ENCODE data around the gene VSTM4.
A peak's percentile ranks its signal among the peaks of the same experiment; 100 is the strongest.

The VSTM4 gene

DNA sequence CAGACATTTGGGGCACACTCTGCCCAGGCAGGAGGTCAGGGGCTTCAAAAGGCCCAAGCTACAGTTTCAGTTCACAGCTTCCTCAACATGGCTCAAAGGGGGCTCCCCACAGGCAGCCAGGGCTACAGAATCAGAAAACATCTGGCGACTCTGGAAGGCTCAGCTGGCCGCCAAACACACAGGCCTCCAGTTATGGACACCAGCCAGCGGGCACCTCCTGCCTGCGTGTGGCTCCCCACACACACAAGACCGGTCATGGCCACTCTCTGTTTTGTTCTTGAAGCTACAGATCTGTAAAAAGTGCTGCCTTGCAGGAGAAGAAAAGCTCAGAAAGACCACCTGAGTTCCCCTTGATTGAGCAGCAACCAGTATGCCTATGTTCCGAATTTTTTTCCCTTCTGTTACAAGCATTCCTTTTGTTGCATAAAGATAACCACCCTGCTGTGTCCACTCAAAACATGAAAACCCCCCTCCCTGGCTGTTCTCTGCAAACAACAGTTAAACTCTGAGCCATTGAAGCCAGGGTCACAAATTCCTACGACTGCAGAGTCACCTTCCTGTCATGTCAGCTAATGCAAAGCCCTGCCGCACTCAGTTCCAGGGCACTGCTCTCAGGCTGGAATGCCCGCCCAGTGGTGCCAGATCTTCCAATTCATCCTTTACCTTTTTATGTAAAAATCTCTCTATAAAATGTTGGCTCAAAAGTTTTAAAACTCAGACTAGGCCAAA lies 33.6 kb downstream of the VSTM4 start:
- Histone ChIP-seq H3K27ac (no peak overlapping the region), H3K36me3 (no peaks in the 10 kb centered on the region), H3K9me3 (ENCODE audit: severe bottlenecking) (peaks cover 2% of the 10 kb centered on the region), H3K4me3 (ENCODE audit: low read depth, low read length) (no peak overlapping the region), H3K27me3 (ENCODE audit: insufficient read depth, low read depth, severe bottlenecking) (peaks cover 3% of the 10 kb centered on the region)
- TF ChIP-seq, protein P1, sequence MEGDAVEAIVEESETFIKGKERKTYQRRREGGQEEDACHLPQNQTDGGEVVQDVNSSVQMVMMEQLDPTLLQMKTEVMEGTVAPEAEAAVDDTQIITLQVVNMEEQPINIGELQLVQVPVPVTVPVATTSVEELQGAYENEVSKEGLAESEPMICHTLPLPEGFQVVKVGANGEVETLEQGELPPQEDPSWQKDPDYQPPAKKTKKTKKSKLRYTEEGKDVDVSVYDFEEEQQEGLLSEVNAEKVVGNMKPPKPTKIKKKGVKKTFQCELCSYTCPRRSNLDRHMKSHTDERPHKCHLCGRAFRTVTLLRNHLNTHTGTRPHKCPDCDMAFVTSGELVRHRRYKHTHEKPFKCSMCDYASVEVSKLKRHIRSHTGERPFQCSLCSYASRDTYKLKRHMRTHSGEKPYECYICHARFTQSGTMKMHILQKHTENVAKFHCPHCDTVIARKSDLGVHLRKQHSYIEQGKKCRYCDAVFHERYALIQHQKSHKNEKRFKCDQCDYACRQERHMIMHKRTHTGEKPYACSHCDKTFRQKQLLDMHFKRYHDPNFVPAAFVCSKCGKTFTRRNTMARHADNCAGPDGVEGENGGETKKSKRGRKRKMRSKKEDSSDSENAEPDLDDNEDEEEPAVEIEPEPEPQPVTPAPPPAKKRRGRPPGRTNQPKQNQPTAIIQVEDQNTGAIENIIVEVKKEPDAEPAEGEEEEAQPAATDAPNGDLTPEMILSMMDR (IDR thresholded peaks at IDR 0.05; ENCODE audit: low read depth, low read length): no peak
- no peak for DNase-seq

DNA sequence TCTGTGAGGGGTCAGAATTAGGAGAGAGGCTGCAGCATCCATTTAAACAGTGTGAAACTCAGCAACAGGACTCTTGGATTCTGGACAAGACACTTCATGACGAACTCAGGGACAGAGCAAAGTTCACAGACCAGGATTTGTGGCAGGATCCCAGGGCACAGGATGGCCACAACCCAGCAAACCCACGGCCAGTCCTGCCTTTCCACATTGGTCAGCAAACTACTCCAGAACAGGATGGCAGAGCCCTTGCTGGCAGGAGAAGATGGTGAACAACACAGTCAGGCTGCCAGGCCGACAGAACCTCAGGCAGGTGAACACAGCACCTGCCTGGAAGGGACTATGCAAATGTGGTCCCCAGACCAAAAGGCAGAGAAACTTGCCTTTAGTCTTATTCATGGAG lies 34.4 kb downstream of the VSTM4 start:
- H3K4me3 ChIP-seq (ENCODE audit: low read depth, low read length): no peak overlapping the region
- H3K27me3 ChIP-seq (ENCODE audit: insufficient read depth, low read depth, severe bottlenecking): peaks cover 7% of the 10 kb centered on the region
- H3K27ac ChIP-seq: no peak overlapping the region
- TF ChIP-seq, protein P1 (IDR thresholded peaks at IDR 0.05; ENCODE audit: low read depth, low read length): no peak
- no peaks in the 10 kb centered on the region for H3K36me3 ChIP-seq
- no peaks in the 10 kb centered on the region for H3K9me3 ChIP-seq (ENCODE audit: severe bottlenecking)
- no peak for DNase-seq

DNA sequence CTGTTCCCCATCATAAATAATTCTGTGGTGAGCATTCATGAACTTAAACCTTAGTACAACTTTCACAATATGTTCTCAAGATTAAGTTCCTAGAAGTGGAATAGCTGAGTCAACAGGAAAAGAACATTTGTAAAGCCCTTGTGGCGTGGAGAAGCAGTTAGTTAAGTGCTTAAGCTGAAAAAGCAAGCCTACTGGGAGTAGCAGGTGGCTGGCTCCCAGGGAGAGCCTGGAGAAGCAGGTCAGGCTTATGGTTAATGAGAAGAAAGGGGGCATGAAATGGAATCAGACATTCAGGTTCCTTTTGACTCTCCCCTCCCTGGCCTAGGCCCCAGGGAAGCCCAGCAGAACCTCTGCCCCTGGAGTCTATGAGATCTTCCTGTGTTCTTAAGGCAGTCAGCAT lies 35.3 kb downstream of the VSTM4 start:
- TF ChIP-seq, protein P1 (IDR thresholded peaks at IDR 0.05; ENCODE audit: low read depth, low read length): no peak
- H3K27me3 ChIP-seq (ENCODE audit: insufficient read depth, low read depth, severe bottlenecking): peaks cover 7% of the 10 kb centered on the region
- H3K4me3 ChIP-seq (ENCODE audit: low read depth, low read length): no peak overlapping the region
- no peaks in the 10 kb centered on the region for H3K9me3 ChIP-seq (ENCODE audit: severe bottlenecking)
- no peak overlapping the region for H3K27ac ChIP-seq
- H3K36me3 ChIP-seq: no peaks in the 10 kb centered on the region
- DNase-seq: peak; percentile 54

DNA sequence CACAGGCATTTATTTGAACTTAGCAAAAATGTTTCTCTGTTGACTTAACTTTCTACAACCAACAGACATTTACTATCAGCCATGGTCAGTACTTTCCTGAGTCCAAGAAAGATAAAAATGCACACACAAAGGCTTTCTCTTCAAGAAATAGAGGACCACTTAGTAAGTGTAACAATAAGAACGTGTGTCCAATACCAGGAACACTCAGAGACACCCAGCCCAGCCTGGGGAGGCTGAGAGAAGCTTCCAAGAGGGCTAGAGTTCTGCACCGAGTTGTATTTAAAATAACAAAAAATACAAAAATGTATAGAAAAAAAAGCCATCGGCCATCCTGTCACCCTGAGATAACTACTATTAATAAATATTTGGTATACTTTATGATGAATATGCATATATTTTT lies 35.8 kb downstream of the VSTM4 start:
- TF ChIP-seq, protein P1 (IDR thresholded peaks at IDR 0.05; ENCODE audit: low read depth, low read length): no peak
- Histone ChIP-seq H3K27me3 (ENCODE audit: insufficient read depth, low read depth, severe bottlenecking) (peaks cover 7% of the 10 kb centered on the region), H3K36me3 (no peaks in the 10 kb centered on the region), H3K27ac (no peak overlapping the region), H3K9me3 (ENCODE audit: severe bottlenecking) (no peaks in the 10 kb centered on the region), H3K4me3 (ENCODE audit: low read depth, low read length) (no peak overlapping the region)
- DNase-seq: no peak

DNA sequence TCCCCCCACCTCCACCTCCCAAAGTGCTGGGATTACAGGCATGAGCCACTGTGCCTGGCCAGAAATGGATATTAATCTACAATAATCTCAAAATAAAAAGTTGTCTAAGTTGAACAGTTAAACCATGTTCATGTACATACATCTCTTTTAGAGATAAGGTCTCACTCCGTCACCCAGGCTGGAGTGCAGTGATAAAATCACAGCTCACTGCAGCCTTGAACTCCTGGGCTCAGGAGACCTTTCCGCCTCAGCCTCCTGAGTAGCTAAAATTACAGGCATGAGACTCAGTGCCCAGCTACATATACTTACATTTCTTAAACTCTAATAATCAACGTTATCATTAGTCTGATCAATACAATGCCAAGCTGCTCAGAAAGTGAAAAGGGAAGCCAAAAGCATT lies 36.2 kb downstream of the VSTM4 start:
- Histone ChIP-seq H3K4me3 (ENCODE audit: low read depth, low read length) (no peak overlapping the region), H3K27ac (no peak overlapping the region), H3K27me3 (ENCODE audit: insufficient read depth, low read depth, severe bottlenecking) (peaks cover 7% of the 10 kb centered on the region), H3K9me3 (ENCODE audit: severe bottlenecking) (no peaks in the 10 kb centered on the region), H3K36me3 (no peaks in the 10 kb centered on the region)
- TF ChIP-seq, protein P1 (IDR thresholded peaks at IDR 0.05; ENCODE audit: low read depth, low read length): no peak
- no peak for DNase-seq

DNA sequence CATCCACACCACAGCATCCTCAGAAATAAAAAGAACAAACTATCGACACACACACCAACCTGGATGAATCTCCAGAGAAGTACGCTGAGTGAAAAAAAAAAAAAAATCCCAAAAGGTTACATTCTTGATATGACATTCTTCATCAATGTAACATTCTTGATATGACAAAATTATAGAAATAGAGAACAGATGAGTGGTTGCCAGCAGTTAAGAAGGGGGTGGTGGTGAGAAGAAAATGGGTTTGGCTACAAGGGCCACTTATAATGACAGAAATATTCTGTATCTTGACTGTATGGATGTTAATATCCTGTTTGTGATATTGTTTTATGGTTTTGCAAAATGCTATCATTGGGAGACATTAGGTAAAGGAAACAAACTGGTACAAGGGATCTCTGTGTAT lies 36.9 kb downstream of the VSTM4 start:
- Histone ChIP-seq H3K27me3 (ENCODE audit: insufficient read depth, low read depth, severe bottlenecking) (peaks cover 7% of the 10 kb centered on the region), H3K4me3 (ENCODE audit: low read depth, low read length) (no peak overlapping the region), H3K27ac (no peak overlapping the region), H3K9me3 (ENCODE audit: severe bottlenecking) (no peaks in the 10 kb centered on the region), H3K36me3 (no peaks in the 10 kb centered on the region)
- DNase-seq: no peak
- TF ChIP-seq, protein P1 (IDR thresholded peaks at IDR 0.05; ENCODE audit: low read depth, low read length): no peak

Measured in WERI-Rb-1 (cell line).